AG04450 (cell line): ENCODE data around the gene DGKI. TPM values are rescaled to one million over a fixed set of nuclear protein-coding genes. Genes with fewer than 3 reads are reported as not detected.

Experiments
- CTCF ChIA-PET: fragments of 300-600, 350-600 bp; formaldehyde crosslinking; extraction: SDS; loops from one replicate; lab custom pipeline; 2022; ENCODE audit warnings: antibody characterized with exemption, inconsistent platforms; lab: Charles Lee
- POLR2A ChIA-PET: fragments of 350-600 bp; formaldehyde crosslinking; extraction: SDS; loops from one replicate; lab custom pipeline; 2021; ENCODE audit warnings: antibody characterized with exemption, inconsistent platforms; lab: Yijun Ruan, JAX
- DNase-seq: peaks from one replicate; pipeline ENCODE4 v3.0.0-alpha.2; 2011; ENCODE audit warnings: low read depth, low spot score
- H3K27ac ChIP-seq: one replicate; pipeline ENCODE4 v1.5.1; 2012; ENCODE audit warnings: low read depth, low read length, control low read depth
- H3K27me3 ChIP-seq: one replicate; pipeline ENCODE4 v1.6.0; 2012; ENCODE audit warnings: low read length; ENCODE audit not compliant: control insufficient read depth, insufficient read depth
- H3K4me3 ChIP-seq: 2 replicates; pipeline ENCODE4 v1.5.1; 2011; ENCODE audit warnings: mild to moderate bottlenecking, low read depth, low read length, control low read depth
- H3K9me3 ChIP-seq: 2 replicates; pipeline ENCODE4 v1.5.1; 2012; ENCODE audit warnings: low read length; ENCODE audit not compliant: control insufficient read depth, insufficient read depth
- polyA plus RNA-seq: library from polyadenylated mRNA; depleted of rRNA; stranded (reverse); fragments of >200 nt; gene quantifications from 2 replicates; pipeline ENCODE4 v1.2.3, GENCODE V29; 2011
- TF ChIP-seq, protein P1 (sequence below): IDR thresholded peaks from 2 replicates; pipeline ENCODE4 v1.5.1; 2011; ENCODE audit warnings: low read depth, low read length, control low read depth, inconsistent platforms

DGKI gene
- polyA plus RNA-seq, 1 experiment = 3.1 TPM

GRCh38 chr7:137882806-137883205 is 36.0 kb upstream of the DGKI start:
- ChIA-PET POLR2A (interaction anchor here (1.4 kb wide), 1 partner anchor 215 kb away, joined by 4 read pairs; no protein-coding TSS in a partner anchor), CTCF (interaction anchor here (0.8 to 15.1 kb wide), 4 partner anchors 17 to 227 kb away, joined by 3 to 119 read pairs (median 5); no protein-coding TSS in a partner anchor)
- Histone ChIP-seq H3K9me3 (peaks cover 8% of the 10 kb centered on the region), H3K27me3 (no peaks in the 10 kb centered on the region), H3K4me3 (no peak overlapping the region), H3K27ac (peak overlapping the region; percentile 85)
- TF ChIP-seq, protein P1, sequence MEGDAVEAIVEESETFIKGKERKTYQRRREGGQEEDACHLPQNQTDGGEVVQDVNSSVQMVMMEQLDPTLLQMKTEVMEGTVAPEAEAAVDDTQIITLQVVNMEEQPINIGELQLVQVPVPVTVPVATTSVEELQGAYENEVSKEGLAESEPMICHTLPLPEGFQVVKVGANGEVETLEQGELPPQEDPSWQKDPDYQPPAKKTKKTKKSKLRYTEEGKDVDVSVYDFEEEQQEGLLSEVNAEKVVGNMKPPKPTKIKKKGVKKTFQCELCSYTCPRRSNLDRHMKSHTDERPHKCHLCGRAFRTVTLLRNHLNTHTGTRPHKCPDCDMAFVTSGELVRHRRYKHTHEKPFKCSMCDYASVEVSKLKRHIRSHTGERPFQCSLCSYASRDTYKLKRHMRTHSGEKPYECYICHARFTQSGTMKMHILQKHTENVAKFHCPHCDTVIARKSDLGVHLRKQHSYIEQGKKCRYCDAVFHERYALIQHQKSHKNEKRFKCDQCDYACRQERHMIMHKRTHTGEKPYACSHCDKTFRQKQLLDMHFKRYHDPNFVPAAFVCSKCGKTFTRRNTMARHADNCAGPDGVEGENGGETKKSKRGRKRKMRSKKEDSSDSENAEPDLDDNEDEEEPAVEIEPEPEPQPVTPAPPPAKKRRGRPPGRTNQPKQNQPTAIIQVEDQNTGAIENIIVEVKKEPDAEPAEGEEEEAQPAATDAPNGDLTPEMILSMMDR = no peak
- DNase-seq = no peak

DNA sequence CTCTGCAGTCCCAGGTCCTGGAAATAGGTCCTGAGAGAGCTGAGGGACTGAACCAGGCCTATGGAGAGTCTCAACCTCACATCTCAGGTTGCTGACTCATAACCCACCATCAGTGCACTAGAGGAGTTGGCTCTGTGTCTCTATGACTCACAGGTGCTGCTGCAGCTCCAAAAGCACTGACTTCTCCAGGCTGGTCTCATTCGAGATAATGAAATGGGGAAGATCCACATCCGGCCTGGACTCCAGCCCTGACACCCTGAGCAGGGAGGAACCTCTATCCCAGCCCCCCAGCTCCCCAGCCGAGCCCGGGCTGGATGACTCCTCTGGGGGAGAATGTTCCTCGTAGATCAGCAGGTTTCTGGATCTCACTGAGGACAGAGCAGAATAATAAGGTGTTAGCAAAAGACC is 35.5 kb upstream of the DGKI start:
- H3K27me3 ChIP-seq = no peaks in the 10 kb centered on the region
- H3K4me3 ChIP-seq = no peak overlapping the region
- H3K9me3 ChIP-seq = peaks cover 8% of the 10 kb centered on the region
- H3K27ac ChIP-seq = peak overlapping the region; percentile 85
- POLR2A ChIA-PET = interaction anchor here (0.7 to 1.4 kb wide), 4 partner anchors 12 to 214 kb away, joined by 3 to 4 read pairs (median 4); no protein-coding TSS in a partner anchor
- TF ChIP-seq, protein P1 = no peak
- CTCF ChIA-PET = interaction anchor here (0.8 to 15.1 kb wide), 4 partner anchors 18 to 227 kb away, joined by 3 to 119 read pairs (median 5); no protein-coding TSS in a partner anchor
- peak; percentile 93 for DNase-seq

- ChIA-PET POLR2A (interaction anchor here (0.7 to 1.4 kb wide), 4 partner anchors 11 to 214 kb away, joined by 3 to 4 read pairs (median 4); no protein-coding TSS in a partner anchor), CTCF (interaction anchor here (1.0 to 15.1 kb wide), 4 partner anchors 18 to 226 kb away, joined by 3 to 119 read pairs (median 6); no protein-coding TSS in a partner anchor)
- Histone ChIP-seq H3K9me3 (peaks cover 8% of the 10 kb centered on the region), H3K27me3 (no peaks in the 10 kb centered on the region), H3K4me3 (no peak overlapping the region), H3K27ac (peak overlapping the region; percentile 85)
- TF ChIP-seq, protein P1 = no peak
- no peak for DNase-seq
These were observed 35.0 kb upstream of the DGKI start for GRCh38 chr7:137881607-137882260.

DNA sequence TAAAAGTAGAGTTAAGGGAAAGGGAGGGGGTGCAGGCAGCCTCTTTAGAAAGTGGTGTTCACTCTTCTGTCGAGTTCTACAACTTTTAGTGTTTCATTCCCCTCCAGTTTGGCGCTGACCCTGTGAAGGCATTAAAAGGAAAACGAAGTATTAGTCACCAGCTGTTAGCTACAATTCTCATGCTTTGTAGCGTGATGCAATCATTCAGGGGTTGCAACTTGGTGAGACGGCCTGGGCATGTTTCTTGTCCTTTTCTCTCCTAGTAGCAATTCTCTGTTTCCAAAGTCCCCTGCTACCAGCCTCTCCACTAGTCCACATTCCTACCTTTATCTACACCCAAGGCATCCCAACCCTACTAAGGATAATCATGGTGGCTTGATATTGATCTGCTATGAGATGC is 33.7 kb upstream of the DGKI start:
- H3K4me3 ChIP-seq = no peak overlapping the region
- TF ChIP-seq, protein P1 = no peak
- no peak overlapping the region for H3K27ac ChIP-seq
- ChIA-PET CTCF (interaction anchor here (1.0 kb wide), 1 partner anchor 224 kb away, joined by 5 read pairs; no protein-coding TSS in a partner anchor), POLR2A (no interaction called here)
- peaks cover 8% of the 10 kb centered on the region for H3K9me3 ChIP-seq
- no peak for DNase-seq
- H3K27me3 ChIP-seq = no peaks in the 10 kb centered on the region
